NCI-H187 (cell line): ENCODE data around the gene CENPB.

Experiments
- DNase-seq, 2 experiments: peaks; one replicate each; lab custom pipeline; 2025; lab: John Stamatoyannopoulos, UW

The CENPB gene

DNA sequence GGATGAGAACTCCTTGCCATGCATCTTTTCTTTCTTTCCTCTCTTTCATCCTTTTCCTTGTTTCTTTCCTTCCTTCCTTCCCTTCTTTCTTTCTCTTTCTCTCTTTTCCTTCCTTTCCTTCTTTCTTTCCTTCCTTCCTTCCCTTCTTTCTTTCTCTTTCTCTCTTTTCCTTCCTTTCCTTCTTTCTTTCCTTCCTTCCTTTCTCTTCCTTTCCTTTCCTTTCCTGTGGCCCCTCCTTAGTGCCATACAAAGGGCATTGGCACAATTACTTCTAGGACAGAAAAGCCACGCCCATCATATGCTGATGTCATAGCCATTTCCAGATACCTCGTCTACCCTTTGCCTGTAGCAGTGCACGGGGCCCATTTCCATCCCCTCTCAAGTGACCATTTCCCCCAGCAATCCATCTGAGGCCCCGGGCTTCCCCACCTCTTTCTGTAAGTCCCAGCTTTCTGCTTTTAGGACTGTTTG lies 2.2 kb upstream of the CENPB start:
- DNase-seq = no peak

DNA sequence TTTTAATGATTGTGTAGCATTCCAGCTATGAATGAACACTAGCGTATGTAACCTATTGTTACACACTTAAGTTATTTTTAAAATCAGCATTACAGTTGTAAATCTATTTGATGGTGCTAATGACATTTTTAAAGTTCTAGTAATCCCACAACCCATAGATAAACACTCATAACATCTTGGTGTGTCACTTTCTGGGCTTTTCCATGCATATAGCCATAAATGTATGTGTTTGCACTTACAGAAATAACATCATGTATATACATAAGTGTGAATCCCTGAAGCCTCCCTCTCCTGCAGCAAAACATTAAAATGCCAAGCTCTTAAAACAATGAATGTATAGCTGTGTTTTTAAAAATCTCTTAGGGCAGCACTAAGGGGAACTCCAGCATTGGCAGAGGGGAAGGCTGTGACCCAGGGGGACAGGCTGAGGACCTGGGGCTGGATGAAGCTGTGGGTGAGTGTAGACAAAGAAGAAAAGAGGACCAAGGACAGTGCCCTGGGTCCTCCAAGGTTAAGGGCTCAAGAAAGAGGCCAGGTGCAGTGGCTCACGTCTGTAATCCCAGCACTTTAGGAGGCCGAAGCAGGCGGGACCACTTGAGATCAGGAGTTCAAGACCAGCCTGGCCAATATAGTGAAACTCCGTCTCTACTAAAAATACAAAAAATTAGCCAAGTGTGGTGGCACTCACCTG lies 929 bp upstream of the CENPB start:
- DNase-seq = no peak

DNA sequence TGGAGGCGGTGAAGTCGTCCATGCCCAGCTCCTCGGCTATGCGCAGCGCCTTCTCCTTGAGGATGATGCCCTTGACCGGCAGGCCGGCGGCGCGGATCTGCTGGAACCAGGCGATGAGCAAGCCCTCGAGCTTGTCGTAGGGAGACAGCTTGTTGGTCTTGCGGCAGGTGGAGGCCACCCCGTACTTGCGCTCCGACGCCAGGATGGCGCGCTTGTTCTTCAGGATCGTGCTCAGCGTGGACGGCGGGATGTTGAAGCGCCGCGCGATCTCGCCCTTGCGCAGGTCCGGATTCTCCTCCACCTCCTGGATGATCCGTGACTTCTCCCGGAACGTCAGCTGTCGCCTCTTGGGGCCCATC lies 435 bp downstream of the CENPB start:
- DNase-seq = no peak

DNA sequence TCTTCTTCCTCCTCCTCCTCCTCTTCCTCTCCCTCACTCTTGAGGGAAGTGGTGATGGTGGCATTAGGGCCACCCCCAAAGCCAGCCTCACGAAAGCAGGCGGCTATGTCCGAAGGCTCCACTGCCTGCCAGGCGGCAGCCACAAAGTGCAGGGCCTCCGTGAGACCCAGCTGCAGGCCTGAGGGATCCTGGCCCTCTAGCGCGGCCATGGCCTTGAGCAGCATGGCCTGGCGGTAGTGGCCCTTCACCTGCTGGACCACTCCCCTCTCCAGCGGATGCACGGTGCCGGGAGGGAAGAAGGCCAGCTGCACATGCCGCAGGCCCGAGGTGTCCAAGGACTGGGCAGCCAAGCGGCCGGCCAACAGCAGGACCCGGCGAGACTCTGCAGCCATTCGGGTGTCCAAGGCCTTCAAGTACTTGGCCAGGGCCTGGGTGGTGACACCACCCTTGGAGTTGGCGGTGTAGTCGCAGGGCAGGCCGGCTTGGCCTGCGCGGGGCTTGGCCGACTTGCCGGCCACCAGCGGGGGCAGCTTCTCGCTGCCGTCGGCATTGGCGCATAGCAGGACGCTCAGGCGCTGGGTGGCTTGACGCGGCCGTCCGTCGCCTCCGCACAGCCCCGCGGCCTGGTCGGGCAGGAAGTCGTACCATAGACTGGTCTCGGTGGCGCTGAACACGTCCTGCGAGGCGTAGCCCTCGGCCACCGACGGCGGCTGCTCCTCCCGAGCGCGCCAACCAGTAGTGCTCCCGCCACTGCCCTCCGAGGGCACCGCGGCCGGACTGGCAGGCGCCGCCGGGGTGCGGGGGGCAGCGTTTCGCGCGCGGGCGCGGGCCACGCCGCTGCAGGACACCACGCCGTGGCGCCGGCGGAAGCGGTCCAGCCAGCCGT lies 1.1 kb downstream of the CENPB start:
- no peak for DNase-seq

DNA sequence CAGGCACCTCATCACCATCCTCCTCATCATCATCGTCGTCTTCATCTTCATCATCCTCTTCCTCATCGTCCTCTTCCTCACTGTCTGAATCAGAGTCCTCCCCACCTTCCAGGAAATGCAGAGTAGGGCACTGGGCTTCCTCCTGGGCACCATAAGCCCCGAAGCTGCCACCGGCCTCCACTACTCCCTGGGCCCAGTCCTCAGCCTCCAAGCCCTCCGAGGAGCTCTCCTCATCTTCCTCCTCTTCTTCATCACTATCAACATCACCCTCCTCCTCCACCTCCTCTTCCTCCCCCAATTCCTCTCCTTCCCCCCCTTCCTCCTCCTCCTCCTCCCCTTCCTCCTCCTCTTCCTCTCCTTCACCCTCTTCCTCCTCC lies 1.7 kb downstream of the CENPB start:
- DNase-seq = no peak

DNA sequence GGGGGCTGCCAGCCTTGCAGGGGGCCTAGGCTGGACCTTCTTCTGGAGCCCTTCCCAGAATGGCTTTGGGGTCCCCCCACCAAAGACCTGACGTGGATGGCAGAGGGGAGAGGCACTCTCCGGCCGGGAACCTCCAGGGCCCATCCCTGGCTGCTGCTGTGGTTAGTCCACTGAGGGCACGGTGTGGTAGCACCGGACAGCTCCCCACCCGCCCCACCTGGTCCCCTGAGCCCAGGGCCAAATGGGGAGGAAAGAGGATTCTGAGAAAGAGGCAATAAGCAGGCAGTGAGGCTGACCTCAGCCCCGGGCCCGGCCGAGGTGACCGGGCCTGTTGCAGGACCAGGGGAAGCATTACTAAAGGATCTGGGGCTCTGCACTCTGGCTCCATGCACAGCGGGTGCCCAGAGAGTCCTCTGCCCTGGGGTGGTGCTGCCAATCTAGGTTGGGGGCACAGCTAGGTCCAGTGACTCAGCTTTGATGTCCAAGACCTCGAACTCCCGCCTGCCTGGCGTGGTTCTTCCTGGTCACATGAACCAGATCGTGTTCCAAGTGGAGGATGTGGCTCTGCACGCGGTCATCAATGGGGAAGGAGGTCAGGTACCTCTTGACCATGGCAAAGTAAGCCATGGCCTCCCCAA lies 2.2 kb downstream of the CENPB start:
- no peak for DNase-seq

DNA sequence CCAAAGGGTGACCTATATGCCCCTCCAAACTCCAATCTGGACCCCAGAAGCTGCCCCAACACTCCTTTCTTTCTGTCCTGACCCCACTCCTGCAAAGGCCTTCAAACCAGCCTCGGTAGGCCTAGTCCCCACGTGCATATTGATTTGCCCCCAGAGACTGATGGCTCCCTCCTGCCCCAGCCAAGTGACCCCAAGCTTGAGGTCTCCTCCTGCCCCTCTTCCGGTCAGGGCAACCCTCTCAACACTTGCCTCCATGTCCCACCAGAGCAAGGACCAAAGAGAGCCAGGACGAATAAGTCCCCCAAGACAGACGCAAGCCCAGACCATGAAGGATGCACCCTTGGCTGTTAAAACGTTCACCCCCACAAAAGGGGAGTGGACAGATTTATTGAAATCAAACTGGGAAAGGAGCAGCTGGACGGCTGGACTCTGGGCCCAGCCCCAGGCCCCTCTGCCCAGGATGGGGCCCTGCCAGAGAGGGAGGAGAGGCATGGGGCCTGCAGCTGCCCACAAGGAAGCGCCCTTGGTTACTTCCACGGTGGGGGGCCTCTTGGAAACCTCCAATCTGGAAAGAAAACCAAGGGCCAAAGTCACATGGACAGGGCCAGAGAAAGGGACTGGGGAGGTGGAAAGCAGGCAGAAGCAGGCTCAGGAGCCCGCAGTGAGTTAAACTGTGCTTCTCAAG lies 2.9 kb downstream of the CENPB start:
- DNase-seq = no peak

DNA sequence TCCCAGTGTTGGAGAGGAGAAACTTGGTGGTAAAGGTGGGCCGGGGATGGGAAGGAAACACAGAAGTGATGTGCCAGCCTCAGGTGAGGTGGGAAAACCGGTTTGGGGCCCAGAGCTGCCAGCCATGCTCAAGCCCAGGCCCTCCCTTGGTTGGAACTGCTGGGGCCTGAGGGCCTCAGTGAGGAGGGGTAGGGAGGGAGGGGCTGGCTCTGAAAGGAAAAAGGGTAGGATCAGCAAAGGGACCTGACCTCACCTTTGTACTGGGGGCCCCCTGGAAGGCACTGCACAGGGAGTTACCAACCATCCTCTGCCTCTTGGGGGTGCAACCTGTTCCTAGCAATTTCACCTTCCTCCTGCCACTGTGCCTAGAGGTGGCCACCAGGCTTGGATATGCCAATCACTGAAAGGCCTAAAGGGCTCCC lies 3.5 kb downstream of the CENPB start:
- DNase-seq = no peak

DNA sequence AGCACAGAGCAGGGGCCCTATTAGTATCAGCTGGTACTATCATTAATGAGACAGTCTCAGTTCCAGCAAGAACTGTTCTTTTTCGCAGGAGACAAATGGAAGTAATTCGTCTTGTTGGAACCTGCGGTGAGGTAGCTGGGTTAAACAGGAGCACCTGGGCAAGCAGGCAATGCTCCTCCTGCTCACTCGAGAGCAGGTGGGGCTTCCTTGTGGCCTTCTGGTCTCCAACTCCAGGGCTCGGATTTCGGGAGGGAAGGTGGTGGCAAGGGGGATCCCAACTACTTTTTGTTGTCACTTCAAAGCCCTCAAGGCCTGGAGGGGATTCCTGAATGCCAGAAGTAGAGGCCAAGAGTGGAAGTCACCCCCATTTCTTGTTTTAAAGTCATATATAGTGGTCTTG lies 3.9 kb downstream of the CENPB start:
- no peak for DNase-seq

DNA sequence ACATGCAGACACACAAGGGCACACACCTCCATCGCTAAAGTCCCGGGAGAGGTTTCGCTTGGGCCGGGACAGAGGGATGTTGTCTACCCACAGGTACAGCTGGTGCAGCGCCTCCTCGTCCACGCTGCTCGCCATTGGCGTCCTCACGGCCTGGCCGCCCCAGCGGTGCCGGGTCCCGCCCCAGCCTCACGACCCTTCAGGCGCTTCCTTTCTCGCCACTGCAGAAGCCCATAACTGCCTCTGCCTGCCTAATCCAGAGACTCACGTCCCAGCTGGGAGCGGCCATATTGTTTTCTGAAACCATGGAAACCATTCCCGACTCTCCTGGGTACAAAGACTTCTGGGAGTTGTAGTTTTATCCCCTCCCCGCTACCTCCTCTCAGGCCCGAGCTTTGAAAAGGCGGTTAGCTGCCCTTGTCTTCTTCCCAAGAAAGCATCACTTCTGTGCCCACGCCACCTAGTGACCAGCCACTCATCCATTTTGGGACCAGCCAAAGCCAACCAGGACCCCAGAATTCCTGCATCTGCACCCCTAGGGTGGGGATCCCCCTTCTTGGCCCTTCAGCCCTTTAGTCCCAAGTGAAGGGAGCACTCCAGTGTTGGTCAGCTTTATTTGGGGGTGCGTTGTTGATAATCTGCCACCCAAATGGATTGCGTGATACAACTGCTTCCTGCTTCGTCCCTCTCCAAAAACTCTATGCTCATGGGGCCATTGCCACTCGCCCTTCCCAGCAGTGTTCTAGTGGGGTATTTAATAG lies 5.2 kb downstream of the CENPB start, which contains the start of gene SPEF1:
Gene SPEF1 (minus strand): TSS at position 296 of the 758 bp plus-strand sequence. CDS start 161 bp downstream, at position 135.
- DNase-seq = peak; percentile 67 to 90

DNA sequence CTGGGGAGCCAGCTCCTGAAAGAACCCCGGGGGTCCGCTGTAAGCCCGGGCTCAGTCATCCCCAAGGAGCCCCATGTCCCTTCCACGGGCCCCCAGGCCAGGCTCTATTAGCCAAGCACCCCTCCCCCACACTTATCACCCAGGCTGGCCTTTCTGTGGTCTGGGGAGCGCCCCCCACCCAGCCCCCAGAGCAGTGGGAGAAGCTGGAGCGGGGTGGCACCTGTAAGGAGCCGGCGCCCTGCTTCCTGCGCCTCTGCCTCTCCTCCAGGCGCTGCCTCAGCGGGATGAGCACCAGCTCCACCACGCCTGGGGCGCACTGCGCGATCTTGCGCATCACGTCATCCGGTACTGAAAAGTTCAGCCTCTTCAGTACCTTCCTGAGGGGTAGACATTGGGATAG lies 7.6 kb downstream of the CENPB start:
- no peak for DNase-seq

DNA sequence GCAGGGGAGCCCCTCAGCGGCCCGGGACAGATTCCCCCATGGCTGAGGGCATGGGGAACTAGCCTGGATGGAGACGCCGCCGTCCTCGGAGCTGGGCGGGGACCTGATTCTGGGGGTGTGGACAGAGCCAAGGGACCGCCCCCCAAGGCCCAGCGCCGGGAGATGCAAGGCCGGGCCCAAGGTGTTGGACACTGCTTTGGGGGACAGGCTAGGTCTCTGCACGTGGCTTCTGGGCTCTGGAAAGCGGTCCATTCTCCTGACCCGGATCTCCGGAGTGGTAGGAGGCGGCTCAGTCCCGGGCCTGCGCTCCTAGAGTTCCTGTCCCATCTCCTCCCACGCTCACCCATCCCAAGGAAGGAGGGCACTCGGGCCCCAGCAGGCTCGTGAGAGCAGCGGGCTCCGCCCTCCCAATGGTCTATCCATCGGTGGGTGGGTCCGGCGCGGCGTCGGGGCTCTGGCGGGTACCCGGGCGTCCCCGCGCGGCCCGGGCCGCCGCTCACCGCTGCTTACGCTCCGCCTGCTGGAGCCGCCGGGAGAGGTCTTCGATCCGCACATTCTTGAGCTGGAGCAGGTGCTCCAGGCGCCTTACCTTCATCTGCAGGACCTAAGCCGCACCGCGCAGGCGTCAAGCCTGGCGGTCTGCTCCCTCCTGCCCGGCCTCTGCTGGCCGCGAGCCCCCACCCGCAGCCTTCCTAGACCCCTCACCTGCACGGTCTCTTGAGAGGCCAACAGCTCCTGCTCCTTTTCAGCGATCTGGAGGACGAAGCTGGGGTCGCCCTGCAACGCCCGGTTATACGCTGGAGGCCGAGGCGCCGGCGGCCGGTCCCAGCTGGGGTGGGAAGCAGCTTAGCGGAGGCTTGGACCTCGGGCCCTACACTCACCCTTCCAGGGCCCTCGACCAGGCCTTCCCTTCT lies 8.6 kb downstream of the CENPB start:
- no peak for DNase-seq

DNA sequence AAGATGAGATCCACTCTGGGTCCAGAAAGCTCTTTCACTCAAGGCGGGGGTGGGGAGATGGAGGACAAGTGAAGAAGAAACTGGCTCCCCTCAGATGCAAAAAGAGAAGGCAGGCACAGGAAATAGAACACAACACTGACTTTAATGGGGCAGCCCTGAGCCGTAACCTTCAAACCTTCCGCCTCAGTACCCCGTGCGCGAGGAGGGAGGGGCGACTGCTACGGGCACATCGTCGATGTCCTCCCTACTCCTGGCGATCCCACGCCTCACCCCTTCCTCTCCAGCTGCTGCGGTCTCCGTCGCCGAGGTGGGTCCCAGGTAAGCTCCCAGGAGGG lies 9.2 kb downstream of the CENPB start:
- DNase-seq = no peak

DNA sequence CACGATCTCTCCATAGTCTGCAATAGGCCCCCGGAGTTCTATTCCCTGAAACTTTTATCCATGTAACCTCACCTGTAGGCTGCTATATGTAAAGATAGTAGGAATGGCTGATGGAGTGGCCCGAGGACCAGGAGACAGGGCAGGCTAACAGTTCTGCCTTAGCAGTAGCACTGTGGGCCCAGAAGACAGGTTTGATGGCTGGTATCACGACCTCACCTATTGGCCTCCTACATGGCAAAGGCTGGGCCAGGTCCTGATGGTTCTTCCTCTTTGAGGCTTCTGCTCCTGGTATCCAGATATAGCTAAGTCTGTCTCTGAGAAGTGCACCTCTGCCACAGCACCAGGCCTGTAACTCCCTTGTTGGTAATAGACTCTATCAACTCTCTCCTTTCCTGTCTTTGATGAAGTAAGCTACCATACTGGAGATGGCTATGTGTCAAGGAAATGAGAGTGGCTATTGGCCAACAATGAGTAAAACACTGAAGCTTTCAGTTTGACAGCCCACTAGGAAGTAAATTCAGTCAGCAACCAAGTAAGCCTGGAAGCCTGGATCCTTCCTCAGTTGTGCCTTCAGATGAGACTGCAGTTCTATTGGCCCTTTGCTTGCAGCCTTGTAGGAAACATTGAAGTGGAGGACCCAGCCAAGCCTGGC lies 11.0 kb downstream of the CENPB start:
- DNase-seq = no peak

DNA sequence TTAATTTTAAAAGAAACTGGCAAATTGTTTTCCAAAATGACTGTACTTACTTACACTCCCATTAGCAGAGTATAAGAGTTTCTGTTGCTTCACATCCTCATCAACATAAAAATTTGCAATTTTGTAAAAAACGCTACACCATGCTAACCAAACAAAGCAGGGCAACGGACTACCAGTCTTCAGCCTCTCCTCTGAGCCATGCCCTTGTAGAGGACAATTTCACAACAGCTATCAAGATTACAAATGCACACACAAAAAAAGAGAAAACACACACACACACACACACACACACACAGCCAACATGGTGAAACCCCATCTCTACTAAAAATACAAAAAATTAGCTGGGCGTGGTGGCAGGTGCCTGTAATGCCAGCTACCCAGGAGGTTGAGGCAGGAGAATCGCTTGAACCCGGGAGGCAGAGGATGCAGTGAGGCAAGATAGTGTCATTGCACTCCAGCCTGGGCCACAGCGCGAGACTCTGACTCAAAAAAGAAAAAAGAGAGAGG lies 14.9 kb downstream of the CENPB start:
- DNase-seq = no peak

DNA sequence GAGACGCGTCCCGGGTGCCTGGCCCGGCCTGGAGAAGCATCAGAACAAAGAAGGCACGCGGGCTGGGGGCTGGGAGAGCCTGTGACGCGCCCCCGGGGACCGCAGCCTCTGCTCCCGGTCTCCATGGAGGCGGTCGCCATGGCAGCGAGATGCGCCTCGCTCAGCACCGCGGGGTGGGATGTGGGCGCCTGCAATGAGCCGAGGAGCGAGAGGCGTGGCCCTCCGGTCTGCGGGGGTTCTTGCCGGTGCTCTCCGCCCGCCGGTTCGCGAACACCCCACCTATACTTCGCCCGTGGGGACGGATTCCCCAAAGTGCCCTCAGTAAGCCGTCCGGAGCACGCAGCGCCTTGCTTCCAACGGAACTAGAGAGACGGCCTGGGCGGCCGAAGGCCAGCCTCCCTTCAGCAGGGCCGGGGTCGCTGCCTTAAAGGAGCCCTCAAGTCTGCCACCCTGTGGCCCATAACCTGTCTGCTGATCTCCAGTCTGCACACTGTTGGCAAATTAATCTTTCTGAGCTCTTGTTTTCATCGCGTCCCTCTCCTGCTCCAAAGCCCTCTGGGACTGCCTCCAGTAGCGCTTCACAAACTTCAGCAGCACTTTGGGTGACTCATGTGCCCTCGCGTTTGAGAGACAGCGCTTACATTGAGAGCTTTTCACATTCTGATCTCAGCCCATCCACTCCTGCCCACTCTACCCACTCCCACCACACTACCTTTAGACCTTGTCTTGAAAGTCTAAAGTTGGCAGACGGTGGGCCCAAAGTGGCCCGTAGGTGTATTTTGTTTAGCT lies 18.0 kb downstream of the CENPB start:
- DNase-seq = peak; percentile 68 to 71

DNA sequence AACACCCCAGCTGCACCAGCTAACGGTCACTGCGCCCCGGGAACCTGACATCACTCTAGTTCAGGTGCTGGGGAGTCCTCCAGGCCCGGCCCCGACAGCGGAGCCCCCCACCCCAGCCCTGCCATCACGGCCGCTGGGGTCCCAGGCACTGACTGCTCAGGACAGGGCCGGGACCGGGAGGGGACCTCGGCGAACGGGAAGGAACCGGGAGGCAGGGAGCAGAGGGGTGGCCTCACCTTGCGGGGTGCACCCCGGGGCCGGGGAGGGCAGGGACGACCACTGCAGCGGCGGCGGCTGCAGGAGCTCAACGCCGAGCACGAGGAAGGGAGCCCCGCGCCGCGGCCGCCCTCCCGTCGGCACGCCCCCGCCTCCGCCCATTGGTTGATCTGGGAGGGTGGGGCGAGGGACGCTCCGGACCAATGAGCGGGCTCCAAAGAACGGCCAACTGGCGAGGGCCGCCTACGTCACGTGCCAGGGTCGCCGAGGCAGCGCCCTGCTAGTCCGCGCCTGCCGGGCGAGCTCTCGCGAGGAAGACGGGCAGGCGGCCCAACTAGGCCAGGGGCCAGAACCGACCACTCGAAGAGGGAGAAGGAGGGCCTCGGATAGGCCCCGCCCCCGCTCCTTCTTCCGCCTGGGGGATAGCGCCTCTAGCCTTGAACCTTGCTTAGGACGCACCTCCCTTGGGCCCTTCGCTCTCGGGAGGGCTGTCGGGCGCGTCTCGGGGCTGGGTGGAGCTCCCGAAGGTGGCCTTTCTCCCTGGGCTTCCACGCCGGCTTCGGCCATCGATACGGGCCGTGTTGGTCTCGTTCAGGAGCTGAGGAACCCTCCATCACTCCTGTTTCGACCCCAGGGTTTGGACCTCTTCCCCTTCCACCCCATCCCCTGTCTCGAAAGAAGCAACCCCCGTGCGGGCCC lies 18.9 kb downstream of the CENPB start, which contains the start of gene ADISSP:
Gene ADISSP (minus strand): TSS at position 327 of the 915 bp plus-strand sequence. CDS start 7,653 bp downstream, outside the sequence.
- peak; percentile 96 to 99 for DNase-seq

DNA sequence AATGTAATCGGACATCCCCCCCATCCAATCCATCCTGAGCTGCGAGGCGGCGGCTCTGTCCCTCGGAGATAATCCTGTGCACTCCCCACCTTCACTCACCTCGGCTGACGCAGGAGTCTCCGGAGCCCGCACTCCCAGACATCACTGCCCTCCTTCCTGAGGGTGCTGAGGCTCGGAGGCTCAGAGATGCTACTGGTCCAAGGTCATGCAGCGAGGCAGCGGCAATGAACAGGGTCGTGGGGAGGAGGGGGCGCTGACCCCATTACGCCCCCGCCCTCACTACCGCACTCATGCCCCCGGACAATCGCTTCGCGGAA lies 19.5 kb downstream of the CENPB start:
- no peak for DNase-seq
